Right ventricle myocardium superior (tissue), 1 donor: ENCODE data around the gene TSPAN5. TPM values are rescaled to one million over a fixed set of nuclear protein-coding genes. Genes with fewer than 3 reads are reported as not detected.
A peak's percentile ranks its signal among the peaks of the same experiment; 100 is the strongest.
"Not testable (repeated sequence)": the region's sequence is repeated elsewhere in the genome, so short reads cannot be mapped to it uniquely, and the experiment has no call there.

Experiments
- ATAC-seq: fragments of 200-7000 bp; cut with Tn5 transposase; one replicate; pipeline ENCODE4 v1.9.1; 2020; ENCODE audit warnings: mild to moderate bottlenecking; ENCODE audit not compliant: poor library complexity
- DNase-seq: peaks from one replicate; pipeline ENCODE4 v3.0.0-alpha.2; 2020
- intact Hi-C: fragments of 100-400 bp; cut with DNase I; formaldehyde crosslinking; loops from one replicate; pipeline ENCODE4 v1.11.2; 2022
- total RNA-seq: library from RNA; stranded (reverse); fragmentation: NEBNext Ultra II Directional; extraction: Animal tissue kit (Norgen Biotek cat#: 25700); gene quantifications from one replicate; pipeline ENCODE4 v1.2.1, GENCODE V29; 2021
- donor health status: DM: no; HTN: yes; CAD: no; lungs with severe emphysema.

The TSPAN5 gene
- total RNA-seq, 1 donor from 2014 or later, result 1.6 TPM

DNA sequence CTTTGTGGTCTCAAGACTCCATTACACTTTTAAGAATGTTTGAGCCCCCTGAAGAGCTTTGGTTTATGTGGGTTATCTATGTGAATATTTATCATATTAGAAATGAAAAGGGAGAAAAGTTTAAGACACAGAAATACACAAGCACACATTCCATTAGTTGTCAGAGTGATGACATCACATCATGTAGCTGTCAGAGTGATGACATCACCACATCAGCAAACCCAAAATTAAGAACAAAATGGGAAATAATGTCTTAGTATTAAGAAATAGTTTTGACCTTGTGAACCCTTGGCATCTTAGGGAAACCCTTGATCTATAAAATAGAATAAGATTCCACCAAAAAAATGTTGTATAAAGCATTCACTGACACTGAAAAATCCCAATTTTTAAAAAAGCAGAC, 195.9 kb downstream of the TSPAN5 start:
- intact Hi-C loops, result loop anchor here (10.0 kb wide), 1 partner anchor 1002 kb away; no protein-coding TSS in a partner anchor
- no peak for ATAC-seq
- no peak for DNase-seq

DNA sequence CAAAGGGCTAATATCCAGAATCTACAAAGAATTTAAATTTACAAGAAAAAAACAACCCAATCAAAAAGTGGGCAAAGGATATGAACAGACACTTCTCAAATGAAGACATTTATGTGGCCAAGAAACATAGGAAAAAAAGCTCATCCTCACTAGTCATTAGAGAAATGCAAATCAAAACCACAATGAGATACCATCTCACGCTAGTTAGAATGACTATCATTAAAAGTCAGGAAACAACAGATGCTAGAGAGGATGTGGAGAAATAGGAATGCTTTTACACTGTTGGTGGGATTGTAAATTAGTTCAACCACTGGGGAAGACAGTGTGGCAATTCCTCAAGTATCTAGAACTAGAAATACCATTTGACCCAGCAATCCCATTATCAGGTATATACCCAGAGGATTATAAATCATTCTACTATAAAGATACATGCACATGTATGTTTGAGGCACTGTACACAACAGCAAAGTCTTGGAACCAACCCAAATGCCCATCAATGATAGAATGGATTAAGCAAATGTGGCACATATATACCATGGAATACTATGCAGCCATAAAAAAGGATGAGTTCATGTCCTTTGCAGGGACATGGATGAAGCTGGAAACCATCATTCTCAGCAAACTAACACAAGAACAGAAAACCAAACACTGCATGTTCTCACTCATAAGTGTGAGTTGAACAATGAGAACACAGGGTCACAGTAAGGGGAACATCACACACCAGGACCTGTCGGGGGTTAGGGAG, 197.1 kb downstream of the TSPAN5 start:
- intact Hi-C loops, result loop anchor here (10.0 kb wide), 1 partner anchor 1004 kb away; no protein-coding TSS in a partner anchor
- not testable (repeated sequence) for ATAC-seq, DNase-seq

DNA sequence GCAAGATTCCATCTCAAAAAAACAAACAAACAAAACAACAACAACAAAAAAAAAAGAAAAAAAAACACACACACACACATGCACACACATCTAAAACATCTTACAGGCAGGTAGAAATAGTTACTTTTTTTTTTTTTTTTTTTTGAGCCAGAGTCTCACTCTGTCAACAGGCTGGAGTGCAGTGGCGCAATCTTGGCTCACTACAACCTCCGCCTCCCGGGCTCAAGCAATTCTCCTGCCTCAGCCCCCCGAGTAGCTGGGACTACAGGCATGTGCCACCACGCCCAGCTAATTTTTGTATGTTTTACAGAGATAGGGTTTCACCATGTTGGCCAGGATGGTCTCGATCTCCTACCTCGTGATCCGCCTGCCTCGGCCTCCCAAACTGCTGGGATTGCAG, 201.0 kb downstream of the TSPAN5 start:
- ATAC-seq, intact Hi-C loops, DNase-seq: not testable (repeated sequence)

DNA sequence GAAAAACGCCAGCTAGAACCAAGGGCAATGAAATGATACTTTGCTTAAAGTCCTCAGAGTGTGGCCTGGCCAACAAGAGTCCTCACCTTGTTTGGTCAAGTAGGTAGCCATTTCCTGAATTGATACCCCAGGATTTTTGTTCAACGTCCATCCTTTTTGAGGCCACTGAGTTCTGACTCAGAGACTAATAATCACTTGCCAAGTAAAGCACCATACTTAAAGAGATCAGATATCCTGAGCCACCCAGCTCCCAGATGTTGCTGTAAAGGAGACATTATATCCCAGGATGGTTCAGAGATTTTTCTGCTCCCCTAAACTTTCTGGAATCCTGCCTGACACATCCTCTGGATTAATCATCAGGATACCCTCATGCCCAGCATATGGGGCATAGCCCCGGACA, 206.3 kb downstream of the TSPAN5 start:
- DNase-seq (no peak), ATAC-seq (no peak)
- intact Hi-C loops, result no loop called here

DNA sequence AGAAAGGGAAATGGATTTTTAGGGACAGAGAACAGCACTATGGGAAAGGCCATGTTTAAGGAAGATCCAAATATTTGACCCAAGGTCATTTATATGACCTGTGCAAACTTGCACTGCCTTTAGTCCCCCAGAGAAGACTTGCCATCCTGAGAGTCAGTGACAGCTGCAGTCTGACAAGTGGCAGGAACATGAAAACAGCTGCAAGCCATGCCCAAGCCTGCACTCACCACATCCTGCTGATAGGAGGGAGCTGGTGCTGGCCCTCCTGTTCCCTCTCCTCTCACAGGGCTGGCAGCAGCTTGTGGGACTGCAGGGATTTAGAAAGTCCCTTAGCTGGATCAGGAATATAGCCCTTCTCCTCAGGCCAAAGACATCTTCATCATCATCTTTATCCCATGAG, 209.5 kb downstream of the TSPAN5 start:
- DNase-seq (no peak), ATAC-seq (no peak)
- intact Hi-C loops, result no loop called here

DNA sequence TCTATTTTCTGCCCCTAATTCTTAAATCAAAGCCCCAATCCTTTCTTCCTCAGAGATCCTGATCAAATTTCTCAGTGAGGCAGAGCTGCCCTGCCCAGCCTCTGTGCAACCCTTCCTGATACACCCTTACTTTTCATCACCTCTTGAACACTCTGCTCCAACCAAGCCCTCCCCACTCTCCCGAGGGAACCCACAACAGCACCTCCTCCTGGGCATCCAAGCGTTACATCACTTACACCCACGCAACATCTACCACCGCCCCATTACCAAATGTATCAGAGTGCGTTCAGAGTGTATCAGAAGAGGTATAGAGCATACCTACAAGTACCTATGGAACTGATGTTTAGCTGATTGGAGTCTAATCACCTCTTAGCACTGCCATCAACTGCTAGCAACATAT, 210.8 kb downstream of the TSPAN5 start:
- DNase-seq, result no peak
- ATAC-seq, result no peak
- intact Hi-C loops, result no loop called here

DNA sequence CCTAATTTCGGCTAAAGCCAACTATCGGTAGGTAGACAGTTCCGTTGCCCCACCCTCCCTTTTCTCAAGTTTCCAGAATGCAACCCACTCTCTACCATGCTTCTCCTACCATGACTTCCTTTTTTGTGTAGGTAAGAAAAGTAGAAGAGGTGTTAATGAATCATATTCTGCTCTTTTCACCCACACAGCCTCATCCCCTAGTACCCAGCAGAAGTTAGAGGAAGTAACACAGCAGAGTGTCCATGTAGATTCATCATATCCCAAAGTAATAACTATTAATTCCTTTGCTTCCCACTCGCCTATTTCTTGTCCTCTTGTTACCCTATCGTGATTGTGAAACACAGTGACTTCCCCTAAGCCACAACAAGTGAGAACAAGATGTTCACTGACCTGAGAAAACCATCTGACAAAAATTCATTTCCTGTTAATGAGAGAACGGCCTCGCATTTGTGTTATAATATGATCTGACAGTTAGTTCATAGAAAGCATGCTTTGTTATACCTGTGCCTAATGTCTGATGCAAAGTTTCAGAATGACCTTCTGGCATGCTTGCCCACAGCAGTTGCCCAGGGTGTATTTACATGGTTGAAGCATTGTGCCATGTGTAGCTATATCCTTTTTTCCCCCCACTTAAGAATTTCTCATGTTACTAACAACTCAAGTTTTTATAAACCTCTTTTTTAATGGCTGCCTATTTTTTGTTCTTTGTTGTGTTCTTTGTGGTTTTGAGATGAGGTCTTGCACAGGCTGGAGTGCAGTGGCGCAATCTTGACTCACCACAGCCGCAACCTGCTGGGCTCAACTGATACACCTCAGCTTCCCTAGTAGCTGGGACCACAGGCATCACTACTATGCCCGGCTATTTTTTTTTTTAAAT, 211.7 kb downstream of the TSPAN5 start:
- DNase-seq (no peak), ATAC-seq (peak; percentile 45)
- intact Hi-C loops, result no loop called here

DNA sequence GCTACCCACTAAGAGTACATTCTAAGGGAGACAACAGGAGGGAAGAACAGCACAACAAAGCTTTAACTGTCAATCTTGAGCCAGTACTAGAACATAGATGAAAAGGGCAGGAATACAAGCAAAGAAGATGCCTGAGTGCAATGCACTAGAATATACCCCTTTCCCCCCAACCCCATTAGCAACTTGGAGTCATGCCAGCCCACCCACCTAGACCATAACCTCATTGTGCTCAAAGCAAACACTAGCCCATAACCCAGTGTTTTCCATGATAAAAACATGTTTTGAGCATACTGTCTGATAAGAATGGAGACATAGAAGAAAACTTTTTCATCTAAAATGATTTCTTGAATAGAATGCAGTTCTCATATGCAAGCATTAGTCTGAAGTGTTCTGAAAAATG, 214.0 kb downstream of the TSPAN5 start:
- ATAC-seq (no peak), DNase-seq (no peak)
- intact Hi-C loops, result no loop called here

DNA sequence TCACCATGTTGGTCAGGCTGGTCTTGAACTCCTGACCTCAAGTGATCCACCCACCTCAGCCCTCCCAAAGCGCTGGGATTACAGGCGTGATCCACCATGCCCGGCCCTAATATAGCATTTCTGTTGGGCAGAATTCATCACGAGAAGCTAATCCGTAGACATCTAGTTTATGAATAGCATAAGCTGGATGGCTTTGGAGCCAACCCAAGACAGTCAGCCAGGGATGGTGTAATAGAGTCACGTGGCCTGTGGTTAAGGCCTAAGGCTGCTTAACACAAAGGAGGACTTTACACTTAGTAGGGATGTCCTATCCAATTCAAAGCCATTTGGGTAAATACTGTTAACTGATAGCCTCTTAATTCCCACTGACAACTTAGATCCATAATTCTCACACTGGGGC, 223.6 kb downstream of the TSPAN5 start:
- DNase-seq (no peak), ATAC-seq (no peak)
- intact Hi-C loops, result no loop called here

DNA sequence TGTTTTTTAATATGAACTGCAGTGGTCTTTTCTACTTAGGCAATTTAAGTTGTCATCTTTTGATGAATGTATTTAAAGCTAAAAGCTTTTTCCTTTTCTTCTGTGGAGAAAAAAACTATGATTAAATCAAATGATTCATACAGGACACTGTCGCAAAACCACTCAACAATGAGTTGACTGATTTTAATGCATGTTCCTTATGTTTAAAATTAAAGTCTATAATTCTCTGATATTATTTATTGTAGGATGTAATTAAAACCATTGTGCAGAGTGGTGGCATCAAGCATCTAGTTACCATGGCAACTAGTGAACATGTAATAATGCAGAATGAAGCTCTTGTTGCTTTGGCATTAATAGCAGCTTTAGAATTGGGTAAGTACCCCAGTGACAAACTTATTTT, 224.7 kb downstream of the TSPAN5 start:
- DNase-seq, result no peak
- ATAC-seq, result no peak
- intact Hi-C loops, result no loop called here

DNA sequence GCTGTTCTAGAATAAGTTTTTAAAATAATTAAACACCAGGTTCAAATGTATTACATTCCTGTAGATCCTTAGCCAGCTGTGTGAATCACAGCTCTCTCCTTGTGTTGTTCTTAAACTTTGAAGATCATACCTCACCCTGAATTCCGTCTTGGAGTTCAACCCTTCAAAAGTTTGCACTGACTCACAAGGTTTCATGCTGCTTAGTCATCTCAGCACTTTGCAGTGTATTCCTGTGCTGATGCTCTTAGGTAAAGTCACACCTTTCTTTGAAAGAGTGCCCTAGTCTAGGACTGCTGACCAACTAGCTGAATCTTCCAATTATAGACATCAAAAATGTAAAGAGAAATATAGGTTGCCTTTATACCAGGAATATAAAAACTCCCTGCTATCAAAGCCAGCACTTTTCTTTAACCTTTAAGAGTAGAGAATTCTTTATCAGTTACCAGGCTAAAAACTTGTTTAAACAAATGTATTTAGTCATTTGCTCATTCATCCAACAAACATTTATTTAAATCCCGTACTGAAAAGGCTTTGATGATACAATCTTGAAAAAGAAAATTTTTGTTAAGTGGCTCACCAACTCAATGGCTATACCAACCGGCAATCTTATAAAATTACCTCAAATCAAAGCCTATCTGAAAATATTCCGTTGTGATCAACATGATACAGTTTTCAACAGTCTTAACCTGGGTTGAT, 227.6 kb downstream of the TSPAN5 start:
- ATAC-seq (no peak), DNase-seq (no peak)
- intact Hi-C loops, result no loop called here

DNA sequence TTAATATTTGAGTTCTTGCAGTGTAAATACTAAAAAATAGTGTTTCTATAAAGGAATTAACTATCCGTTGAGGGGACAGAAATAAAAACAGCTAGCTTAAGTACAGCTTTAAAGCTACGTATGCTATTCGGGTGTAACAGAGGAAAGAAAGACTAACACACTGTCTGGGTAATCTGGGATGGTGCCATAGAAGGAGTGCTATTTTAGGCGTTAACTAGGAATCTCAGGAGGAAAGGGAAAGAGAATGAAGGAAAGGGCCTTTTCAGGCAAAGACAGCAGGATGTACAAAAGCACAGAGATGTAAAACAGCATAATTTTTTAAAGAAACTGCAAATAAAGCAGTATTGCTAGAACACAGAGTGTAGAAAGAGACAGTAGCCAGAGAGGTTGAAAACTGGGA, 235.4 kb downstream of the TSPAN5 start:
- no peak for ATAC-seq
- DNase-seq, result no peak
- intact Hi-C loops, result no loop called here

DNA sequence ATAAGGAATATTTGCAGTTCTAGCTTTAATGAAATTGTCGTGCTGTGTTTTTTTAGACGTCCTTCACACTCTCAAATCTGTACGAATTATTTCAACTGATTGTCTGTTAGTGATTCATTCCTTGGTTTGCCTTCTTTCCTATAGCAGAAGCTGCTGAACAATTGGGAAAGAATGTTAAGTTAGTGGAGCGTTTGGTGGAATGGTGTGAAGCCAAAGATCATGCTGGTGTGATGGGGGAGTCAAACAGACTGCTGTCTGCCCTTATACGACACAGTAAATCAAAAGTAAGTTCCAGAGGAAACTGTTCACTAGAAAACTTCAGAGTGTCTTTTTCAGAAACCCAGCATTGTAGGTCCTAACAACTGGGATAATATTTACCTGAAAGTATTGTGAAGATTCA, 237.3 kb downstream of the TSPAN5 start:
- intact Hi-C loops, result no loop called here
- DNase-seq (no peak), ATAC-seq (no peak)
